MM.1S (cell line): ENCODE results near the gene XRCC4.

Source experiments
- DNase-seq: peaks from one replicate; pipeline ENCODE4 v3.0.0-alpha.2; 2015
- H2AFZ ChIP-seq: fragments of 300-600 bp; sonication (generic); 2 replicates; pipeline ENCODE4 v1.6.0; 2016; ENCODE audit warnings: antibody characterized with exemption, low read length
- H3F3A ChIP-seq: fragments of 300-600 bp; sonication (generic); 2 replicates; pipeline ENCODE4 v1.6.1; 2016; ENCODE audit warnings: mild to moderate bottlenecking, antibody characterized with exemption, low read length, moderate library complexity, mixed read lengths; ENCODE audit not compliant: insufficient read depth
- H3K27ac ChIP-seq: fragments of 300-600 bp; sonication (generic); 2 replicates; pipeline ENCODE4 v1.5.1; 2016; ENCODE audit warnings: mild to moderate bottlenecking, low read length
- H3K27me3 ChIP-seq: fragments of 300-600 bp; sonication (generic); replicated peaks from 2 replicates; pipeline ENCODE4 v1.6.0; 2016; ENCODE audit warnings: low read length; ENCODE audit not compliant: insufficient read depth
- H3K36me3 ChIP-seq: fragments of 300-600 bp; sonication (generic); replicated peaks from 2 replicates; pipeline ENCODE4 v1.6.1; 2016; ENCODE audit warnings: mild to moderate bottlenecking, low read length, mixed read lengths; ENCODE audit not compliant: insufficient read depth
- H3K4me1 ChIP-seq: fragments of 300-600 bp; sonication (generic); 2 replicates; pipeline ENCODE4 v1.6.1; 2016; ENCODE audit warnings: low read length, mixed read lengths
- H3K4me2 ChIP-seq: fragments of 300-600 bp; sonication (generic); 2 replicates; pipeline ENCODE4 v1.6.0; 2016; ENCODE audit warnings: low read depth, low read length
- H3K4me3 ChIP-seq: fragments of 300-600 bp; sonication (generic); 2 replicates; pipeline ENCODE4 v1.5.1; 2016; ENCODE audit warnings: low read length, mixed read lengths
- H3K79me2 ChIP-seq: fragments of 300-600 bp; sonication (generic); 2 replicates; pipeline ENCODE4 v1.6.1; 2016; ENCODE audit warnings: mixed run types, low read length, mixed read lengths
- H3K9ac ChIP-seq: fragments of 300-600 bp; sonication (generic); 2 replicates; pipeline ENCODE4 v1.6.1; 2016; ENCODE audit warnings: low read length, mixed read lengths
- H3K9me2 ChIP-seq: fragments of 300-600 bp; sonication (generic); replicated peaks from 2 replicates; pipeline ENCODE4 v1.6.1; 2016; ENCODE audit warnings: mild to moderate bottlenecking, low read length, mixed read lengths; ENCODE audit not compliant: insufficient read depth
- H3K9me3 ChIP-seq: fragments of 300-600 bp; sonication (generic); replicated peaks from 2 replicates; pipeline ENCODE4 v1.6.1; 2016; ENCODE audit warnings: mild to moderate bottlenecking, low read length, mixed read lengths; ENCODE audit not compliant: insufficient read depth
- H4K20me1 ChIP-seq: fragments of 300-600 bp; sonication (generic); 2 replicates; pipeline ENCODE4 v1.6.1; 2016; ENCODE audit warnings: mild to moderate bottlenecking, low read length, moderate library complexity, mixed read lengths; ENCODE audit not compliant: insufficient read depth
- EZH2 ChIP-seq: fragments of 300-600 bp; sonication (generic); optimal IDR thresholded peaks from 2 replicates; pipeline ENCODE3; 2017; ENCODE audit warnings: low read depth, mild to moderate bottlenecking, antibody characterized with exemption, low read length, mixed read lengths
- EZH2phosphoT487 ChIP-seq: fragments of 300-600 bp; sonication (generic); IDR thresholded peaks from 2 replicates; pipeline ENCODE4 v1.6.1; 2018; ENCODE audit warnings: antibody characterized with exemption, low read length
- TF ChIP-seq, protein P1 (sequence below): fragments of 300-600 bp; sonication (generic); IDR thresholded peaks from 2 replicates; pipeline ENCODE4 v1.5.1; 2016; ENCODE audit warnings: antibody characterized with exemption, low read length, mixed read lengths

The XRCC4 gene

DNA sequence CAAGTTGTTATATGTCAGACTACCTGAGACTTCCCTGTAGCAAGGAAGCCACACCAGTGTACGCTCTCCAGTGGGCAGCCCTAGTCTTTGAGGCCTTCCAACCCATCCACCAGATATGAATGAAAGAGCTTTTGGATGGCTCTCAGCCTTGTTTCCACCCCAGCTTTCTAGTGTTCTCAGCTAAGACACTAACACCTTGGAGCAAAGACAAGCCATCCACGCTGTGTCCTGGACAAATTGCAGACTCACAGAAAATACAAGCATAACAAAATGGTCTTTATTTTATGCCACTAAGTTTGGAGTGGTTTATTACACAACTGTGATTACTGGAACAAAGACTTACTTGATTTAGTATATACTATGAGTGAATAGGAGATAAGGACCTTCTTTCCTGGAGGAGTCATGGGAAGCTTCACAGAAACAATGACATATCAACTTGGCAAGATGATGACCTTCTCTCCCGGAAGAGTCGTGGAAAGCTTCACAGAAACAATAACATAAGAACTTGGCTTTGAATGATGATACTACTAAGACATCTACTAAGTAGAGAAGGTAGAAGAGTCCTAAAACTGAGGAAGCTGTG, 260.2 kb downstream of the XRCC4 start:
- TF ChIP-seq EZH2 = no peak
- no peak for TF ChIP-seq EZH2phosphoT487
- TF ChIP-seq, protein P1, sequence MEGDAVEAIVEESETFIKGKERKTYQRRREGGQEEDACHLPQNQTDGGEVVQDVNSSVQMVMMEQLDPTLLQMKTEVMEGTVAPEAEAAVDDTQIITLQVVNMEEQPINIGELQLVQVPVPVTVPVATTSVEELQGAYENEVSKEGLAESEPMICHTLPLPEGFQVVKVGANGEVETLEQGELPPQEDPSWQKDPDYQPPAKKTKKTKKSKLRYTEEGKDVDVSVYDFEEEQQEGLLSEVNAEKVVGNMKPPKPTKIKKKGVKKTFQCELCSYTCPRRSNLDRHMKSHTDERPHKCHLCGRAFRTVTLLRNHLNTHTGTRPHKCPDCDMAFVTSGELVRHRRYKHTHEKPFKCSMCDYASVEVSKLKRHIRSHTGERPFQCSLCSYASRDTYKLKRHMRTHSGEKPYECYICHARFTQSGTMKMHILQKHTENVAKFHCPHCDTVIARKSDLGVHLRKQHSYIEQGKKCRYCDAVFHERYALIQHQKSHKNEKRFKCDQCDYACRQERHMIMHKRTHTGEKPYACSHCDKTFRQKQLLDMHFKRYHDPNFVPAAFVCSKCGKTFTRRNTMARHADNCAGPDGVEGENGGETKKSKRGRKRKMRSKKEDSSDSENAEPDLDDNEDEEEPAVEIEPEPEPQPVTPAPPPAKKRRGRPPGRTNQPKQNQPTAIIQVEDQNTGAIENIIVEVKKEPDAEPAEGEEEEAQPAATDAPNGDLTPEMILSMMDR = no peak
- no peak overlapping the region for H3K4me3 ChIP-seq
- no peaks in the 10 kb centered on the region for H3K27me3 ChIP-seq
- no peaks in the 10 kb centered on the region for H4K20me1 ChIP-seq
- H2AFZ ChIP-seq = no peak overlapping the region
- H3K36me3 ChIP-seq = no peaks in the 10 kb centered on the region
- no peaks in the 10 kb centered on the region for H3K4me1 ChIP-seq
- H3K9me2 ChIP-seq = no peaks in the 10 kb centered on the region
- H3K4me2 ChIP-seq = no peak overlapping the region
- H3K9ac ChIP-seq = no peak overlapping the region
- no peaks in the 10 kb centered on the region for H3F3A ChIP-seq
- no peaks in the 10 kb centered on the region for H3K9me3 ChIP-seq
- no peak for DNase-seq
- H3K27ac ChIP-seq = no peak overlapping the region
- no peaks in the 10 kb centered on the region for H3K79me2 ChIP-seq

DNA sequence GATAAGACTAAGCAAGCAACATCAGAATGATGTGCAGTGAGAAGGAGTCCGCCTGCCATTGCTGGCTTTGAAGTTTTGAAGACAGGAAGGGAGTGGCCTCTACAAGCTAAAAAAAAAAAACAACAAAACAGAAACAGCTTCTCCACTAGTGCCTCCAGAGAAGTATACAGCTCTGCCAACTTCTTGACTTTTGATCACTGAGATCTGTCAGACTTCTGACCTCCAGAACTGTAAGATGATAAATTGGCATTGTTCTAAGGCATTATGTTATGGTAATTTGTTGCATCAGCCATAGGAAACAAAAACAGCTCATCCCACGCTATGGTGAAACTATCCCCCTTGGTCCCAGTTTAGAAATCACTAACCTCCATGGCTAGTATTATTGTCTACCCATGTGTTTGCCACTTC, 263.2 kb downstream of the XRCC4 start:
- Histone ChIP-seq H3F3A (no peaks in the 10 kb centered on the region), H2AFZ (no peak overlapping the region), H3K4me1 (no peaks in the 10 kb centered on the region), H3K27me3 (no peaks in the 10 kb centered on the region), H3K9me2 (no peaks in the 10 kb centered on the region), H3K36me3 (no peaks in the 10 kb centered on the region), H3K9ac (no peak overlapping the region), H3K4me2 (no peak overlapping the region), H3K79me2 (no peaks in the 10 kb centered on the region), H4K20me1 (no peaks in the 10 kb centered on the region), H3K27ac (no peak overlapping the region), H3K4me3 (no peak overlapping the region), H3K9me3 (no peaks in the 10 kb centered on the region)
- TF ChIP-seq EZH2phosphoT487 (no peak), EZH2 (no peak)
- TF ChIP-seq, protein P1 = no peak
- no peak for DNase-seq

DNA sequence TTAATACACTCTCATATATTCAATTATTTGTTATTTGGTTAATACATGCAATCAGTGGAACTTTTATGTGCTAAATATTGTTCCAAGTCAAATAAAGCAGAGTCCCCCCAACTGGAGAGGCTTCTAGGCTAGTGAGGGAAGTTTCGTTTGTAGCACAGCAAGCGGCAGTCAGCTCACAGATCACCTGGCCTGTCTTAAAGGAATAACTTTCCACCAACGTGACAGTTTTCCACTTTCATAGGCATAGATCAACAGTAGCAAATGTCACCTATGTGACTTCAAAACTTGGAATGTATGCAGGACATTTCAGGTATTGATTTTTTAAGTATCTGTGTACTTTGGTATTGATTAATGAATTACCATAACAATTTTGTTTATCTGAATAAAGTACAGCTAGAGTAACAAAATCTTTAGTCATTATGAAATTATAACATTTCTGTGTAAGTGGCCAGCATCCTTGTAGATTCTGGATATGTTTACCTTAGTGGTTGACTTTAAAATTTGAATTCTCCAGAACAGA, 264.5 kb downstream of the XRCC4 start:
- no peak overlapping the region for H3K27ac ChIP-seq
- TF ChIP-seq, protein P1 = no peak
- TF ChIP-seq EZH2phosphoT487 = no peak
- no peak for TF ChIP-seq EZH2
- H3K4me2 ChIP-seq = no peak overlapping the region
- no peaks in the 10 kb centered on the region for H3F3A ChIP-seq
- no peaks in the 10 kb centered on the region for H3K36me3 ChIP-seq
- H3K9me3 ChIP-seq = no peaks in the 10 kb centered on the region
- DNase-seq = no peak
- H3K9ac ChIP-seq = no peak overlapping the region
- no peaks in the 10 kb centered on the region for H3K27me3 ChIP-seq
- no peak overlapping the region for H3K4me3 ChIP-seq
- no peaks in the 10 kb centered on the region for H3K9me2 ChIP-seq
- no peaks in the 10 kb centered on the region for H3K79me2 ChIP-seq
- H2AFZ ChIP-seq = no peak overlapping the region
- no peaks in the 10 kb centered on the region for H4K20me1 ChIP-seq
- H3K4me1 ChIP-seq = no peaks in the 10 kb centered on the region
